HG02642 (cell line): ENCODE measurements around the gene IGF2R.
"Not testable (repeated sequence)": the region's sequence is repeated elsewhere in the genome, so short reads cannot be mapped to it uniquely, and the experiment has no call there.

Source experiments
- ATAC-seq: cut with Tn5 transposase; IDR thresholded peaks from one replicate; pipeline ENCODE4 v1.9.1; 2021; ENCODE audit warnings: mild to moderate bottlenecking; ENCODE audit not compliant: unreplicated experiment, poor library complexity

IGF2R gene

DNA sequence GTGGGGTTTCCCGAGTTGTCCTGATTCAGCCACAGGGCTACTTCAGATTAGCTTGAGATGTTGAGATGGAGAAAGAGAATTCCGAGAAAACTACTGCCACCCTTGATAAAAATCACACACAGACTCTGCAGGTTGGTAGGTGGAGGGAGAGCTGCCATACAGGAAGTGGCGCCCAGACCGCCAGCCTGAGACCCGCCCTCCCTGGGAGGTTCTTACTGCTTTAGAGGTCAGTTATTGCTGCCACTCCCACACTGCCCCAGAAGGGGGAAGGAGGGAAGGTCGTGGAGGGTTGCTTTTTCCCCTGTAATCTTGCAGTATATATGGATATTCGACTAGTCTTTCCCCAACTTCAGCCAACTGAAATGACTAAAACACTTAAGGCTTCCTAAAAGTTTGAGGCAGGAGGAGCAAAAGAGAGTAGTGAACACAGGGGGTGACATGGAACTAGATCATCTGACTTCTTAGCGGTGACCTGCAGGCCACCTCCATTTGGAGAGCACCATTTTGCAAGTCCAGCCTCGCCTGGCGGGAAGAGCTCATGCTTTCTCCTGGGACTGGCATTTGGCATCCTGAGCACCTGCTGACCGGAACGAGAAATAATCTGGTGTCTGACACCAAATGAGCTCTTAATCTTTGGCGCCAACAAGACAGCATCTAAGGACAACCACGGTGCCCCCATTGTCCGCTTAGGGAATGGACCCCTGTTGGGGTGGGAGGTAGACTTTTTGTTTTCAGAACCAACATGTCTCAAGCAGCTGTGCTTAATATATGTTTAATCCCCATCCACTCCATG, 117.0 kb downstream of the IGF2R start:
- no peak for ATAC-seq

DNA sequence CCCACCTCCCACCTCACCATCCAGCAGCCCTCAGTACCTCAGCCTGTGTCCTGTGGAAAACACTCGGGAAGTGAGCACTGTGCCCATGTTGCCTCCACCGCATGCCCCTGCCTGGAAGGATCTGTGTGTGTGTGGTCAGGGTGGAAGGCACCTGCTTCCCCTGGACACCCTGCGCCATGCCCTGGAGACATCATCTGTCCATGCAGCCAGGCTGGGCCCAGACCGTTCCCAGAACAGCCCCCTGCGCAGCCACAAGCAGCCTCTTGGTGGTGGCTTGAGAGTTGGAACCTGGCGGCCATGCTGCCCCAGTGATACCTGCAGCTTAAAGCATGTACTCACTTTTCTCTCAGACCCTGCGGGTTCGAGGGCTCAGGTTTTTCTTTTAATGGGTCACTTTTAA, 117.9 kb downstream of the IGF2R start:
- no peak for ATAC-seq

DNA sequence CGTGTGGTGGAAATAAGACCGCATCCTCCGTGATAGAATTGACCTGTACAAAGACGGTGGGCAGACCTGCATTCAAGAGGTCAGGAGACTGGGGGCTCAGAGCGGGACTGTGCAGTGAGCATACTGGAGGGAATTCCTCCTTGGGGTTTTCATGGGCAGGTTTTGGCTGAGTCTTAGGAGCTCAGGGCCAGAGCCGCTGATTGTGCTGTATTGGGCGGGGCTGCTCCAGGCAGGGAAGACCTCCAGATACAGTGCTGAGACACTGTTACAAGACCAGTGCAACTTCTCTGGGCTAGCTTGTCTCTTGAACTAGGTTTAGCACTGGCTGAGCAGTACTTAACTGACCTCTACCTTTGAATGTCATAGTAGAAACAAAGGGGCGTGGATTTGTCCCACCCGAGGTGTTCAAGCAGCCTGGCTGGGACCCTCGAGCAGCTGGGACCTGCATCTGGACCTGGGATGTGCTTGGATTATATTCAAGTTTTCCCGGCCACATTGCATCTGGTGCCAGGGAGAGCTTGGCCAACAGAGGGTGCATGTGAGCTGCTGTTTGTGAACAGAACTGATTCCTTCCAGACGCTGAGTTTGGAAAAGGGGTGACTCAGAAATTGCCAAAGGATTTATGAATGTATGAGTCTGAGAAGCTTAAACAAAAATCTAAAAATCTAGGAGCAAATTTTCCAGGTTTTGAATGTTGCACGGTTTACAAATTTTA, 119.3 kb downstream of the IGF2R start:
- no peak for ATAC-seq

DNA sequence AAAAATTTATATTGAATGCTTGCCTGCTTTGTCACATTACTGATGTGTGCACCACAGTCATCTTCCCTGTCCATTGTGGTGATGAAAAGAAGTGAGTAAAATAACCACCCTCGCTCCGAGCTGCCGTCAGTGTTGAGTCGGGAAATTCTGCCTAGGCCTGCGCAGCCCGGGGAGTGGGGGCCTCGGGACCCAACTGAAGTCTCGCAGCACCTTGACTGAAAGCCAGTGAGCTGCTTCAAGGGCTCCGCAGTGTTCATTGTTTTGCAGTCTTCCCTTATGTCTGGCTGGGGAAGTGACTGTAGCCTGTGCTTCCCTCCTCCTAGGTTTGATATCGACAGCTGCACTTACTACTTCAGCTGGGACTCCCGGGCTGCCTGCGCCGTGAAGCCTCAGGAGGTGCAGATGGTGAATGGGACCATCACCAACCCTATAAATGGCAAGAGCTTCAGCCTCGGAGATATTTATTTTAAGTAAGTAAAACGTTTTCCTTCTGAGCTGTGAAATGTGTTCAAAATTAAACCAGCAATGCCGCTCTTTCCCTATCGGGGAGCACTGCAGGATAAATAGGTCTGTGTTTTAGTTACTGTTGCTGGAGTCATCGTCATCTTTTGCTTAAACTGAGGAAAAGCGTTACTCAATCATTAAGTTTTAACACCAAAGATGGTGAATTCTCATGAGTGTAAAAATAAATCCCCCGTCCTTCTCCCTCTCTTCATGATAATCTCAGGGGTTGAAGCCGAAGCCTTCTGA, 120.1 kb downstream of the IGF2R start:
- ATAC-seq, result no peak

DNA sequence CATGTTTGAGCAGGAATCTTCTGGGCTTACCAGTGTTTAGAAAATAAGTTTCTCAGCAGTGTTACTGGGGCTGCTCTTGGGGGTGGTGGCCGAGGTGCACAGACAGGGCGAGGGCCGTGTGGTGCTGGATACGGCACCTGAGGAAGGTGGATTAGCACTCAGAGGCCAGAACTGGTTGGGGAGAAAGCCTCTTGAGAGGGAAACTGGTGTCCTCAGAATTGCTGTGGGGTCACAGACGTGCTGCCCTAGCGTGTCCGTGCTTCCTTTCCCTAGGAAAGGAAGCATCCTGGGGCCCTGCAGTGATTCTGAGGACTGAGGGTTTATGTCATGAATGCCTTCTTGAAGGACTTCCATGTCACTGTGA, 120.6 kb downstream of the IGF2R start:
- no peak for ATAC-seq

DNA sequence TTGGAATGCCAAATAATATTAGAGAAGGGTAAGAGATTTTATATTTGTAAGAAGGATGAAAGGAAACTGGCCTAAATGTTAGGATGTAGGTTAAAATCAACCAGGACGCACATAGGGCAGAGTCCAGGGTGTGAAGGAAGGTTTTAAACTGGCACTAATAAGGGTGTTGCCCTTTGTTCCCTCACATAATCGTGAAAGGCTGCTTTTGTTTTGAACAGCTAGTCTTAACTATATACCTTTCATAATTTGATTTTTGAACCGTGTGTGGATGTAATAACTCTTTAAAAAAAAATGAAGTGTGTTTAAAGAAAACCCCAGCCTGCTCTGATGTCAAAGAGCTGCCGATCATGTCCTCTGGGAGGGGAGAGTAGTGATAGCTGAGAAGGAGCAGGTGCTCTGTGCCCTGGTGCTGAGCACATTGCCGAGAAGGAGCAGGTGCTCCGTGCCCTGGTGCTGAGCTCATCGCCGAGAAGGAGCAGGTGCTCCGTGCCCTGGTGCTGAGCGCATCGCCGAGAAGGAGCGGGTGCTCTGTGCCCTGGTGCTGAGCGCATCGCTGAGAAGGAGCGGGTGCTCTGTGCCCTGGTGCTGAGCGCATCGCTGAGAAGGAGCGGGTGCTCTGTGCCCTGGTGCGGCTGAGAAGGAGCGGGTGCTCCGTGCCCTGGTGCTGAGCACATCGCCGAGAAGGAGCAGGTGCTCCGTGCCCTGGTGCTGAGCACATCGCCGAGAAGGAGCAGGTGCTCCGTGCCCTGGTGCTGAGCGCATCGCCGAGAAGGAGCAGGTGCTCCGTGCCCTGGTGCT, 121.8 kb downstream of the IGF2R start:
- not testable (repeated sequence) for ATAC-seq

DNA sequence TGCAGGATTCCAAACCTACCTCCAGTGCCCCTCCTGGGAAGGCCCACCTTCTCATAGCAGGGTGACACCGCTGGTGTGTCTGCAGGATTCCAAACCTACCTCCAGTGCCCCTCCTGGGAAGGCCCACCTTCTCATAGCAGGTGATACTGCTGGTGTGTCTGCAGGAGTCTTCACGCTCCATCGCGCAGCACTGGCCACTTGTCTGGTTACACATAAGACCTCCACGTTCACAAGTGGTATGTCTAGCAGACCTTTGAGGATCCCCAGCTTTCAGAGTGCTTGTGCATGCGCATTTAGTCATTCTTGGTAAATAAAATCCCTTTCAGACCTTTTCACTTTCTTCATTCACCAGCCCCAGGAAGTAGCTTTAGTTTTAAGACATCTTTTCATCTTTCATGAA, 123.3 kb downstream of the IGF2R start:
- ATAC-seq, result not testable (repeated sequence)

DNA sequence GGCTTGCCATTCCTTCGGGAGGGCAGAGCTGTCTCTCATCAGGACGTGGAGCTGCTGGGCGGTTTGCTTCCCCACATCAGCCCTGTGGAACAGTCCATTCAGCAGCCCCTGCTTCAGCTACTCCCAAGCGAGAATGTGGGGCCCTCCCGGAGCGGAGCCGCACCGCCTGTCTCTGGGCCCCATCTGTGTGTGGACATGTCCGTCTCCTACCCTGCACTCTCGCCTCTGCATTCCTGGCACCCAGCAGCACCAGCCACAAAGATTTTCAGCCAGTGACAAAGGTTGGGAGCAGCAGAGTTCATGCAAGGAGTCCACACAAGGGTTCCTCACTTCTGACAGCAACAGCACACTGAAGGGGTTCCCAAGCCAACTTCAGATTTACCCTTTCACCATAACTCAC, 123.7 kb downstream of the IGF2R start:
- ATAC-seq, result no peak

DNA sequence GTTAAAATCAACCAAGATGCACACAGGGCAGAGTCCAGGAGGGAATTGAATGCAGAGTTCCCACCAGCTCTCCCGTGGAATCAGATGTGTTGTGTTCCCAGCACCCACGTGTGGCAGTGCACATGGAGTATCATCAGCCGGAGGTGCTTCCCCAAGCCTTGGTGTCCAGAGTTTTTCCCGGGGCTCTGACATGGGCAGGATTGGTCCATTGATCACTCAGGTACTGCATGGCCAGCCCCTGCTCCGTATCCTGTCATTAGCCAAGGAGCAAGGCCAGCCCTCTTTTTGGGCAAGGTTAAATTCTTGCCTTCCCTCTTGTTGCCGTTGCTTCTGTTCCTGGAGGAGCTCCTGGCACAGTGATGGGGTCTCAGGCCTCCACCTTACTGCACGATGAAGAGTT, 124.2 kb downstream of the IGF2R start:
- ATAC-seq, result no peak

DNA sequence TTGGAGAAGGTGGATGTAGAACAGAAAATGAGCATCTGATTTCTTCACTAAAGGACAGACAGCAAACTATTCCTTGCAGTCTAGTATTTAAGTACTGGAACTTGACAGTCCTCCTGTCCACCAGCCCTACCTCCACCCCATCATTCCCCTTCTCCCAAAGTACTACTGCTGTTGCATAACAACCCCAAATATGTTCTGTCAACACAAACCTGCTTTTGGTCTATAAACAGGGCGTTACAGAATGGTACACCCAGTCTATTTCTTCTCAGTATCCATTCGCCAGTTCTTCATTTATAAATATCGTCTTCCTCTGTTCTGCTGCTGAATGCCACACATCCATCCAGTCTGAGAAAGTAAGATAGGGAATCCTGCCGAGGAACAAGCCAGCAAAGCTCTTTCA, 125.1 kb downstream of the IGF2R start:
- no peak for ATAC-seq

DNA sequence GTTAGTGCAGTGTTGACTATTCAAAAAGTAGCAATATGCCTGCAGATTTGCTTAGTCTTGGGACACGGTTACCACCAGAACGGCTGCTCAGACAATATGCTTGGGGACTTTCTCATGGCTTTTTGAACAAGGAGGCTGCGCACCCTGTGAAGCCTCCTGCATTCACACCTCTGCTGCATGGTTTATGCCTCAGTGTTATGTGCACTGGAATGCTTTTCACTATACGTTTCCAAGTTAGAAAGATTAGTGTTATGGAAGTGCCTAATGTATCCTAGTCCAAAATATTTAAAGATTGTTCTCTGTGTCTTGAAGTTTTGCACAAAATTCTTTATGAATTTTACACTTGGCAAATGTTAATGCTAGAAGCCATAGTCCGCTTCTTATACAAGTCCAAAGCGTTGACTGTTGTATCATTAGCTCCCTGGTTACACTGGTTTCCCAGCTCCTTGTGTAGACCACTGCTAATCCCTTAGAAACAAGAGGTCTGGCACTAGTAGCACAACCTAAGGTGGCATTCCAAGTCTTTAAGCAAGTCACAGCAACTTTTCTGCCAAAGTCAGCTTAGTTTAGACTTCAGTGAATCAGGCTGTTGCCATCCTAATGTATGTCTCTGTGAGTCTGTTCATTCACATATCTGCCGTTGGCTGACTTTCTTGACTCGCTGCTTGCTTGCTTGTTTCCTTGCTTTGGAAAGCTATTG, 126.4 kb downstream of the IGF2R start:
- ATAC-seq, result no peak

DNA sequence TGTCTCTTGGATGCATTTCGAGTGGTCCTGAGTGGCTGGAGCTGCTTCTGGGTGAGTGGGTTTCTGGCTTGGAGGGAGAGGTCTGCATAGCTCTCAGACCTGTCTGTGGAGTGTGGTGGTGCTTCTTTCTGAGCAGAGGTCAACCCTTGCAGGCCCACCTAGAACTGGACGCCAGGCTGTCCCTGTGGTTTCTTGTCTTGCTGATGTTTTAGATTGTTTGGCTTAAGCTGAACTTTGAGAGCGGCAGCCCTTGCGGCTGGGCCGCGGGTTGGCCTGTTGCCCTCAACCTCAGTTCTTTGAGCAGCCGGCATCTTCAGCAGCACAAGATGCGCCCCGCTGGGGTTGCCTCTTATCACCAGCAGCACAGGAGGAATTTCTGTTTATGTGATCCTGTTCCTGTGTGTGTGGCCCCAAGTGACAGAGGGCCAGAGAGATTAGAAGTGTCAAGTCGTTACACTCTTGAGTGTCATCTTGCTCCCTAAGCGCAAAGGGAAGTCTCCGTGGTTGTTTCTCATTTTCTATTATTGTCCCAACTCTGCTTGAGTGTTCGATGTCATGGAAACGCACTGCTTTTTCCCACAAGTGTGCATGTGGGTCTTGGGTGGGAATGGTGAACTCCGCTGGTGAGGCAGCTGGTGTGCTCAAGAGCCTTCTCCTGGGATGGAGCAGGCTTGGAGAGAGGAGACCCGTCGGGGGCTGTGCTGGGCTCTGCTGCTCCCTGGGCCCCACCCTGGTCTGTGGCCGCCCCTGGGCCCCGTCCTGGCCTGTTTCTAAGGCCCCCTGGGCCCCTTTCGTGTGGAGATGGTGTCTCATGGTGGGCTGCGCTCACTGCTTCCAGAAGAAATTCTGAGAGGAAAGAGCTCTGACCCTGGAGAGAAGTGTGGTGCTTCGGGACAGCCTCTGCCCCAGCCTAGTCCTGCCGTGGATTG, 132.7 kb downstream of the IGF2R start:
- no peak for ATAC-seq

DNA sequence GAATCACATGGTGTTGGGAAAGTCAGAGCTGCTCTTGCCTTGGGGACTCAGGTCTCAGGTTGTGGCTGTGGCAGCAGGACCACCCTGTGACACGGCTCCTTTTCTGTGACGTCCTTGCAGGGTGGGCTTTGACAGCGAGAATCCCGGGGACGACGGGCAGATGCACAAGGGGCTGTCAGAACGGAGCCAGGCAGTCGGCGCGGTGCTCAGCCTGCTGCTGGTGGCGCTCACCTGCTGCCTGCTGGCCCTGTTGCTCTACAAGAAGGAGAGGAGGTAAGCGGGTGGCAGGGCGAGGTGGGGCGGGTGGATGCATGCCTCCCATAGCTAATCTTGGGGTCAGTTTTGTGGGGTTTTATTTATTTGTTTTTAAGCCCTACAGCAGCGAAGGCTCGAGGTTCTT, 133.5 kb downstream of the IGF2R start:
- no peak for ATAC-seq

DNA sequence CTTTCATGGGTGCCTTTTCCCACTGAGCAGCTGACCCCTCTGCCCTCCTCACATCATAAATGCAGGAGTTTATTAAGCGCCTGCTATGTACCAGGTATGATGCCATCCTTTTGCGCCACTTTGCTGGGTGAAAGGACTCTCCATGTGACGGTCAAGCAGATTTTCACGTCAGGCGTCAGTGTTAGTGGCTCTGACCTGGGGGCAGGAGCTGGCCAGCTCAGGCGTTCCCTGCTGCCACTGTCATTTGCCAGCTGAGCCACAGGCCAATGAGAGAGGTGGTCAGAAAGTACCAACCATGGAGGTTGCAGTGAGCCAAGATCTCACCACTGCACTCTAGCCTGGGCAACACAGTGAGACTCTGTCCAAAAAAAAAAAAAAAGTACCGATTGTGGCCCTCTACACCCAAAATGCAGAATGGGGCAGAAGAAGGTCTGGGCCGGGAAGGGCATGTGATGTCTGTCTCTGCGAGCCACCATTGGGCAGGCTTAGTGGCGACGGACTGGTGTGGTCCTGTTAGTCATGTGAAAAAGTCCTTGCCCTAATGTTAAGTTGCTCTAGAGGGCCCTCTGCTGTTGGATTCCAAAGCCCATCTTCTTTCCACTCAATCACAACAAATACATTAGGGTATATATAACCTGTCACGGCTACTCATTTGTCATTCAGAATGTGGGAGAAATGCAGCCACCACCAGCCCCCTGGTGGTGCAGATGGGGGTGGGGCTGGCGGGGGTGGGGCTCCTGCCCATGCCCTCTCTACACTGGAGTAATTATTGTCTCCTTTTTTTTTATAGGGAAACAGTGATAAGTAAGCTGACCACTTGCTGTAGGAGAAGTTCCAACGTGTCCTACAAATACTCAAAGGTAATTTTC, 134.3 kb downstream of the IGF2R start:
- no peak for ATAC-seq

DNA sequence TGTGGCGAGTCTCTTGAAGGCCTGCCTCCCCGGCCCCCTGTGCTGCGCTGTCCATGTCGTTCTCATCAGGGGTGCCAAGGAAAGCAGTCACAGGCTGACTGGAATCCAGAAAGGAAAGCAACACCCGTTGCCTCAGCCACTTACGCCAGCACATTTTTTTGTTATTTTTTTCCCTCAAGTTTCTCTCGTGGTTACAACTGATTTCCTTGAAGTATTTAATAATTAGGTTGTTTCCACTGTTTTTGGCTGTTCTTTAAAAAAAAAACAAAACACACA, 134.9 kb downstream of the IGF2R start:
- no peak for ATAC-seq

DNA sequence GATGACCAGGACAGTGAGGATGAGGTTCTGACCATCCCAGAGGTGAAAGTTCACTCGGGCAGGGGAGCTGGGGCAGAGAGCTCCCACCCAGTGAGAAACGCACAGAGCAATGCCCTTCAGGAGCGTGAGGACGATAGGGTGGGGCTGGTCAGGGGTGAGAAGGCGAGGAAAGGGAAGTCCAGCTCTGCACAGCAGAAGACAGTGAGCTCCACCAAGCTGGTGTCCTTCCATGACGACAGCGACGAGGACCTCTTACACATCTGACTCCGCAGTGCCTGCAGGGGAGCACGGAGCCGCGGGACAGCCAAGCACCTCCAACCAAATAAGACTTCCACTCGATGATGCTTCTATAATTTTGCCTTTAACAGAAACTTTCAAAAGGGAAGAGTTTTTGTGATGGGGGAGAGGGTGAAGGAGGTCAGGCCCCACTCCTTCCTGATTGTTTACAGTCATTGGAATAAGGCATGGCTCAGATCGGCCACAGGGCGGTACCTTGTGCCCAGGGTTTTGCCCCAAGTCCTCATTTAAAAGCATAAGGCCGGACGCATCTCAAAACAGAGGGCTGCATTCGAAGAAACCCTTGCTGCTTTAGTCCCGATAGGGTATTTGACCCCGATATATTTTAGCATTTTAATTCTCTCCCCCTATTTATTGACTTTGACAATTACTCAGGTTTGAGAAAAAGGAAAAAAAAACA, 136.1 kb downstream of the IGF2R start:
- ATAC-seq, result no peak

DNA sequence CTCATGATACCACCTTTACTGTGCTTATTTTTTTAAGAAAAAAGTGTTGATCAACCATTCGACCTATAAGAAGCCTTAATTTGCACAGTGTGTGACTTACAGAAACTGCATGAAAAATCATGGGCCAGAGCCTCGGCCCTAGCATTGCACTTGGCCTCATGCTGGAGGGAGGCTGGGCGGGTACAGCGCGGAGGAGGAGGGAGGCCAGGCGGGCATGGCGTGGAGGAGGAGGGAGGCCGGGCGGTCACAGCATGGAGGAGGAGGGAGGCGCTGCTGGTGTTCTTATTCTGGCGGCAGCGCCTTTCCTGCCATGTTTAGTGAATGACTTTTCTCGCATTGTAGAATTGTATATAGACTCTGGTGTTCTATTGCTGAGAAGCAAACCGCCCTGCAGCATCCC, 137.1 kb downstream of the IGF2R start:
- ATAC-seq, result no peak

DNA sequence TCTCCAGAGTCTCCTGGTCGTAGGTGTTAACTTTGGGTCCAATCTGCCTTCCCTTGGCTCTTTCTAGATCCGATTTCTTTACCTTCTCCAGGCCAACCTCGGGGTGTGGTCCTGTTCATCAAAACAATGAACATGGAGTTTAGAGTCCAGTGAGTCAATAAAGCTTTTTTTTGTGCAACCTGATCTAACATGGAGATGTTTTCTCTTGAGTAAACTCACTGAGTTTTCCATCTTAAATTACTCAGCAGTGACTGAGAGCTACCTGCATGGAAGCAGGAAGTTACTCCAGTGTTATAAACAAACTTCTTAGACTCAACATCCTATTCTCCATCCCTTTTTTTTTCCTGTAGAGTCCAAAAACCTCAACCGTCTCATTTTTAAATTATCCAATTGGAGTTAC, 137.8 kb downstream of the IGF2R start:
- ATAC-seq, result no peak
